Suprapubic skin (tissue), 4 donors: ENCODE data around the gene GIGYF1.

Experiments used
- POLR2A ChIP-seq, 2 donors: fragments of 450-650 bp; IDR thresholded peaks; one replicate each; pipeline ENCODE4 v1.6.1; 2017; ENCODE audit warnings: antibody characterized with exemption in 2 of 2, mild to moderate bottlenecking in 2 of 2, moderate library complexity in 2 of 2
- POLR2AphosphoS5 ChIP-seq, 3 donors: sonication (generic); formaldehyde crosslinking; IDR thresholded peaks; one replicate each; pipeline ENCODE4 v1.6.1; 2017; ENCODE audit warnings: antibody characterized with exemption in 3 of 3
- TF ChIP-seq, protein P1 (sequence below), 2 donors: fragments of 200-600 bp in 1 of 2; fragments of 450-650 bp in 1 of 2; sonication (generic) in 1 of 2; IDR thresholded peaks; one replicate each; pipeline ENCODE4 v1.5.1; 2016 to 2019; ENCODE audit warnings: antibody characterized with exemption in 2 of 2, mild to moderate bottlenecking in 1 of 2, moderate library complexity in 1 of 2

DNA sequence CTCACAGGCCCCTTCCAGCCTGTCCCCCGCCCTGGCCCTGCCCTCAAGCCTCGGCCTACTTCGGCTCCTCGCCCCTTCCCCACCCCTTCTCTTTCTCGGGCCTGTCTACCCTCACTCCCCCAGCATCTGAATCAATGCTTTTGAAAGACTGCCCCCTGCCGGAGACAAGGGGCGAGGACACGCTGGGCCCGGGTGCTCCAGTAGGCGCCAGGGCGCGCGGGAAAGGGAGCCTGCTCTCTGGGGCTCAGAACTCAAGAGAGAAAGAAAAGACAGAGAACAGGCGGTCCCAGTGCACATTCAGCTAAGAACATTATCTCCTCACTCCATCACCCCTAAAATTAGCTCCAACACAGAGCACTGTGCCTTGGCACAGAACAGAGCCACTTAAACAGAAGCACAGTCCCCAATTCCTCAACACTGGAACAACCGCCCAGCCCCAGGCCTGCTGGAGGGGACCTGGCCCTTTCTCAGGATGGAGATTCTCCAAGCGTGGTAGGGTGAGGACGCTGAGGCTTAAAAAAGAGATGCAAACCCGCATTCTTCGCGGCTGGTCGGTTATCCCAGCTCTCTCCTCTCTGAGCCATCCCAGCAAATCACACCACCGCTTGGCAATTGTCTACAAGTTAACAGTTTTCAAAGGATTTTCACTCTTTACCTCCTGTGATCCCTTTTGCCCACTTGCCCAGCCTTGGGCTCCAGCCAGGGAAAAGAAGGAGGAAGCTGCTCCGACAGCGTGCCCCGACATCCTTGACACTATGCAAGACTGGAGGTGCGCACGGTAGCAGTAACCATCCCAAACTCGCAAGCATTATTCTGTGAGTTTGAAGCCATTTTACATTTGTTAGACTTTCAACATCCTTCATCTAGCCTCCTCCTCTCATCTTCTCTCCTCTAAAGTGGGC, 2.1 kb downstream of the GIGYF1 start:
- TF ChIP-seq, protein P1, sequence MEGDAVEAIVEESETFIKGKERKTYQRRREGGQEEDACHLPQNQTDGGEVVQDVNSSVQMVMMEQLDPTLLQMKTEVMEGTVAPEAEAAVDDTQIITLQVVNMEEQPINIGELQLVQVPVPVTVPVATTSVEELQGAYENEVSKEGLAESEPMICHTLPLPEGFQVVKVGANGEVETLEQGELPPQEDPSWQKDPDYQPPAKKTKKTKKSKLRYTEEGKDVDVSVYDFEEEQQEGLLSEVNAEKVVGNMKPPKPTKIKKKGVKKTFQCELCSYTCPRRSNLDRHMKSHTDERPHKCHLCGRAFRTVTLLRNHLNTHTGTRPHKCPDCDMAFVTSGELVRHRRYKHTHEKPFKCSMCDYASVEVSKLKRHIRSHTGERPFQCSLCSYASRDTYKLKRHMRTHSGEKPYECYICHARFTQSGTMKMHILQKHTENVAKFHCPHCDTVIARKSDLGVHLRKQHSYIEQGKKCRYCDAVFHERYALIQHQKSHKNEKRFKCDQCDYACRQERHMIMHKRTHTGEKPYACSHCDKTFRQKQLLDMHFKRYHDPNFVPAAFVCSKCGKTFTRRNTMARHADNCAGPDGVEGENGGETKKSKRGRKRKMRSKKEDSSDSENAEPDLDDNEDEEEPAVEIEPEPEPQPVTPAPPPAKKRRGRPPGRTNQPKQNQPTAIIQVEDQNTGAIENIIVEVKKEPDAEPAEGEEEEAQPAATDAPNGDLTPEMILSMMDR (IDR thresholded peaks at IDR 0.05) = peak; percentile 74 to 96
- TF ChIP-seq POLR2AphosphoS5 (IDR thresholded peaks at IDR 0.05) (no peak), POLR2A (IDR thresholded peaks at IDR 0.05) (no peak)
